GM23248 (cell line): Measurements from ENCODE around the gene RAB4A. TPM values are rescaled to one million over a fixed set of nuclear protein-coding genes. Genes with fewer than 3 reads are reported as not detected.
A peak's percentile ranks its signal among the peaks of the same experiment; 100 is the strongest.

Experiments
- DNase-seq: peaks from one replicate; pipeline ENCODE4 v3.0.0-alpha.2; 2015
- H2AFZ ChIP-seq: fragments of 200-600 bp; sonication (generic); 2 replicates; pipeline ENCODE4 v1.6.1; 2016; ENCODE audit warnings: antibody characterized with exemption
- H3F3A ChIP-seq: fragments of 200-600 bp; sonication (generic); 2 replicates; pipeline ENCODE4 v1.6.1; 2016; ENCODE audit warnings: mild to moderate bottlenecking, antibody characterized with exemption, mixed run types; ENCODE audit not compliant: insufficient read depth
- H3K27ac ChIP-seq: fragments of 200-600 bp; sonication (generic); 2 replicates; pipeline ENCODE4 v1.5.1; 2016; ENCODE audit warnings: mild to moderate bottlenecking
- H3K27me3 ChIP-seq: fragments of 200-600 bp; sonication (generic); replicated peaks from 2 replicates; pipeline ENCODE4 v1.6.1; 2016; ENCODE audit warnings: mild to moderate bottlenecking; ENCODE audit not compliant: insufficient read depth
- H3K36me3 ChIP-seq: fragments of 200-600 bp; sonication (generic); 2 replicates; pipeline ENCODE4 v1.6.1; 2016; ENCODE audit warnings: low read depth, mild to moderate bottlenecking
- H3K4me1 ChIP-seq: fragments of 200-600 bp; sonication (generic); 2 replicates; pipeline ENCODE4 v1.6.1; 2016; ENCODE audit warnings: mild to moderate bottlenecking; ENCODE audit not compliant: insufficient read depth
- H3K4me2 ChIP-seq: fragments of 200-600 bp; sonication (generic); one replicate; pipeline ENCODE4 v1.6.1; 2016; ENCODE audit warnings: mild to moderate bottlenecking; ENCODE audit not compliant: unreplicated experiment
- H3K4me3 ChIP-seq: fragments of 200-600 bp; sonication (generic); 2 replicates; pipeline ENCODE4 v1.5.1; 2016; ENCODE audit warnings: mild to moderate bottlenecking
- H3K79me2 ChIP-seq: fragments of 200-600 bp; sonication (generic); 2 replicates; pipeline ENCODE4 v1.6.1; 2016; ENCODE audit warnings: mild to moderate bottlenecking; ENCODE audit not compliant: insufficient read depth
- H3K9ac ChIP-seq: fragments of 200-600 bp; sonication (generic); 2 replicates; pipeline ENCODE4 v1.6.1; 2016; ENCODE audit warnings: mild to moderate bottlenecking
- H3K9me2 ChIP-seq: fragments of 200-600 bp; sonication (generic); 2 replicates; pipeline ENCODE4 v1.6.1; 2016; ENCODE audit warnings: mixed run types, mild to moderate bottlenecking, moderate library complexity; ENCODE audit not compliant: insufficient read depth
- H3K9me3 ChIP-seq: fragments of 200-600 bp; sonication (generic); one replicate; pipeline ENCODE4 v1.6.1; 2017; ENCODE audit warnings: low read depth
- H4K20me1 ChIP-seq: fragments of 200-600 bp; sonication (generic); 2 replicates; pipeline ENCODE4 v1.6.0; 2016; ENCODE audit not compliant: insufficient read depth
- EZH2 ChIP-seq: fragments of 200-600 bp; sonication (generic); IDR thresholded peaks from 2 replicates; pipeline ENCODE4 v1.6.1; 2018; ENCODE audit warnings: antibody characterized with exemption, mild to moderate bottlenecking; ENCODE audit not compliant: insufficient read depth, poor library complexity, severe bottlenecking
- EZH2phosphoT487 ChIP-seq: fragments of 200-600 bp; sonication (generic); IDR thresholded peaks from 2 replicates; pipeline ENCODE4 v1.6.1; 2018; ENCODE audit warnings: antibody characterized with exemption, moderate library complexity, mild to moderate bottlenecking, low read depth; ENCODE audit not compliant: insufficient read depth
- WGBS, 2 experiments: methylation state at CpG; one replicate each; pipeline ENCODE4 v1.1.6; 2015 to 2017; ENCODE audit warnings: low lambda C conversion rate in 2 of 2, low coverage in 1 of 2; ENCODE audit errors: missing lambda C conversion rate in 2 of 2; 5-methylcytosine and 5-hydroxymethylcytosine counted together
- in situ Hi-C: fragments of 300-500 bp; cut with MboI; formaldehyde crosslinking; loops from 2 replicates; pipeline ENCODE4 v1.15.0; 2020
- polyA plus RNA-seq: library from polyadenylated mRNA; unstranded; fragments of >200 nt; fragmentation: Nextera tagmentation; extraction: Ambion mirVana; gene quantifications from 2 replicates; pipeline ENCODE4 v1.2.1, GENCODE V29; 2016
- total RNA-seq: library from RNA; depleted of rRNA; stranded (reverse); fragments of >200 nt; shearing (Covaris generic); gene quantifications from 2 replicates; pipeline ENCODE4 v1.2.3, GENCODE V29; 2014

Gene RAB4A
- total and polyA plus RNA-seq, 2 experiments from 2014 or later, result 43.4 to 47.2 TPM

DNA sequence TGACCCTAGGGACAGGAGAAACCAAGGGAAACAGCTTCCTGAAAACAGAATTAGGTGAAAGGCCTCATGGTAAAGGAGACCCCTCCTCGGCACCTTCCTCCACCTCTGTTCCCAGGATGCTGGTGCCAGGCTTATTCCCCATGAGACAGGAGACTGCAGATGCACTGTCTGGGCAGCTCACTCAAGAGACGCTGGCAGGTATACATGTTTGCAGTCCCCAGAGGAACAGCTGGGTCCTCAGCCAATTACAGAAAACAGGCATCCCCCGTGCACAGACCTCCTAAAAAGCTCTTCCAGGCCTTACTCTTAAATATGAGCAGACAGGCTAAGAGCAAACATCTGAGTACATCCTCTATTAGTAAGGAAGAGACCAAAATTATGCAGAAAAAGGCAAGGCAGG is 65.4 kb downstream of the RAB4A start:
- H3K9ac ChIP-seq, result no peak overlapping the region
- H3F3A ChIP-seq, result no peaks in the 10 kb centered on the region
- DNase-seq, result no peak
- no peaks in the 10 kb centered on the region for H3K36me3 ChIP-seq
- H3K4me1 ChIP-seq, result 0 out of 2 replicates have a peak, but pooled peaks cover 3% of the 10 kb centered on the region
- no peak overlapping the region for H3K4me2 ChIP-seq
- no peaks in the 10 kb centered on the region for H3K27me3 ChIP-seq
- no peaks in the 10 kb centered on the region for H3K9me3 ChIP-seq
- 68 to 83% methylated on average over 3 of the region's 3 CpGs for WGBS, 2 experiments
- H3K9me2 ChIP-seq, result no peaks in the 10 kb centered on the region
- no peaks in the 10 kb centered on the region for H4K20me1 ChIP-seq
- no peak overlapping the region for H2AFZ ChIP-seq
- in situ Hi-C loops, result no loop called here
- H3K4me3 ChIP-seq, result no peak overlapping the region
- no peak overlapping the region for H3K27ac ChIP-seq
- peaks cover 46% of the 10 kb centered on the region for H3K79me2 ChIP-seq
- TF ChIP-seq EZH2phosphoT487, result no peak

DNA sequence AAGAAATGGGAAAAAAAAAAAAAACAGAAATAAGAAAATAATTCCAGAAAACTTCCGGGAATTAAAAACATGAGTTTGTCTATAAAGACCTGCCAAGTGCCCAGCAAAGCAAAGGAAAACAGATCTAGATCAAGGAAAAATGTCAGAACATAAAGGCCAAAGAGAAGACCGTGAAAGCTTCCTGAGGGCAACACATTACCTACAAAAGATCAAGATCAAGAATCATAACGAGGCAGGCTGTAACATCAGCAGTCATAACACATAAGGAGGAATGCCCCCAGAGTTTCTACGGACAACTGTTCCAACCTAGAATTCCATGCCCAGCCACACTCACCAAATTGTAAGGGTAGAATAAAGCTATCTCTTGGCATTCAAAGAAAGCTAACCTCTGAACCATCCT is 68.2 kb downstream of the RAB4A start:
- in situ Hi-C loops, result no loop called here

DNA sequence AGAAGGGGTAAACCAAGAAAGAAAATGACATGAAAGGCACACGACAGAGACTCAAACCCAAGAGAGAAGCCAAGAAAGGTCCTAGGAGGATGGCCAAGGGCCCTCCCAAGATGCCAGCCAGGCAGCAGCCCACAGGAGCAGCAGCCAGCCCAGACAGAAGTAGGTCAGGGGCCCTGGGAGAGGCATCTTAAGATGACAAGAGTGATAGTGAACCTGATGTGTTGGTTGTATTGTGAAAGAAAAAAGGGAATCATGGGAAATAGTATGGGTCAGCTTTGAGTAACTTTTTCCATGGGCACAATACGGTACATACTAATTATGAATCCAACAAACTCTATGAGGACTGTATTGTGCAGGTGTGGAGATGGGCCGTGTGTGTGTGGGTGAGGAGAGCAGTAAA is 68.6 kb downstream of the RAB4A start:
- no peak overlapping the region for H3K4me3 ChIP-seq
- H4K20me1 ChIP-seq, result no peaks in the 10 kb centered on the region
- no peak overlapping the region for H2AFZ ChIP-seq
- no peaks in the 10 kb centered on the region for H3K9me2 ChIP-seq
- peaks cover 50% of the 10 kb centered on the region for H3K79me2 ChIP-seq
- H3K9me3 ChIP-seq, result no peaks in the 10 kb centered on the region
- peak; percentile 17 for DNase-seq
- no peak overlapping the region for H3K4me2 ChIP-seq
- H3K36me3 ChIP-seq, result no peaks in the 10 kb centered on the region
- 69 to 74% methylated on average over 3 of the region's 3 CpGs for WGBS, 2 experiments
- TF ChIP-seq EZH2phosphoT487, result no peak
- 0 out of 2 replicates have a peak, but pooled peaks cover 3% of the 10 kb centered on the region for H3K4me1 ChIP-seq
- no peak overlapping the region for H3K27ac ChIP-seq
- H3F3A ChIP-seq, result no peaks in the 10 kb centered on the region
- H3K27me3 ChIP-seq, result no peaks in the 10 kb centered on the region
- in situ Hi-C loops, result no loop called here
- no peak overlapping the region for H3K9ac ChIP-seq

More for the DNA sequence above, 68.2 kb downstream of the RAB4A start:
- peaks cover 50% of the 10 kb centered on the region for H3K79me2 ChIP-seq
- H3K4me2 ChIP-seq, result no peak overlapping the region
- H3K4me1 ChIP-seq, result 0 out of 2 replicates have a peak, but pooled peaks cover 3% of the 10 kb centered on the region
- no peaks in the 10 kb centered on the region for H3K9me3 ChIP-seq
- no peaks in the 10 kb centered on the region for H3K36me3 ChIP-seq
- H2AFZ ChIP-seq, result no peak overlapping the region
- H3K4me3 ChIP-seq, result no peak overlapping the region
- H3K27me3 ChIP-seq, result no peaks in the 10 kb centered on the region
- H4K20me1 ChIP-seq, result no peaks in the 10 kb centered on the region
- no peak overlapping the region for H3K9ac ChIP-seq
- WGBS, 2 experiments, result 85 to 87% methylated on average over 4 of the region's 4 CpGs
- no peak overlapping the region for H3K27ac ChIP-seq
- TF ChIP-seq EZH2, result no peak
- TF ChIP-seq EZH2phosphoT487, result no peak
- DNase-seq, result no peak
- no peaks in the 10 kb centered on the region for H3F3A ChIP-seq
- no peaks in the 10 kb centered on the region for H3K9me2 ChIP-seq

DNA sequence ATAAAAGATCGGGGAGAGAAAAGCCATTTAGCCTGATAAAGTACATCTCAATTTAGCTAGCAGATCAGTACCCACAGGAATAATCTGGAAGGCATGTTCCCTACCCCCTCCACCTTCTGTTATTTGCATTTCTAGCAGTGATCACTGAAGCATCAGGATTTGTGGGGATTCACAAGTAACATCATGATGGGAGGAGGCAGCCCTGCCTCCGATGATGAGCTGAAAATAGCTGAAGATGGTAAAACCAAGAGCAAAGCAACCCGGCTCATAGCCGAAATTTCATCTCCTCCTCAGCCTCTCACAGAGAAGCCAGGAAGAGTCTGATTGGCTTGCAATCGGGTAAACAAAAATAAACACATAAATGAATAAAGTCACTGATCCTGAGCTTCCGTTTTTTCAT is 69.6 kb downstream of the RAB4A start:
- in situ Hi-C loops, result no loop called here
- H2AFZ ChIP-seq, result no peak overlapping the region
- no peaks in the 10 kb centered on the region for H3K9me2 ChIP-seq
- 0 out of 2 replicates have a peak, but pooled peaks cover 3% of the 10 kb centered on the region for H3K4me1 ChIP-seq
- H3K4me2 ChIP-seq, result no peak overlapping the region
- no peak overlapping the region for H3K9ac ChIP-seq
- H3K27me3 ChIP-seq, result no peaks in the 10 kb centered on the region
- H3F3A ChIP-seq, result no peaks in the 10 kb centered on the region
- no peaks in the 10 kb centered on the region for H4K20me1 ChIP-seq
- H3K36me3 ChIP-seq, result no peaks in the 10 kb centered on the region
- no peak overlapping the region for H3K27ac ChIP-seq
- 84 to 91% methylated on average over 6 of the region's 6 CpGs for WGBS, 2 experiments
- DNase-seq, result no peak
- H3K79me2 ChIP-seq, result peaks cover 50% of the 10 kb centered on the region
- H3K4me3 ChIP-seq, result no peak overlapping the region
- H3K9me3 ChIP-seq, result no peaks in the 10 kb centered on the region
- TF ChIP-seq EZH2 (no peak), EZH2phosphoT487 (no peak)
